Measurements from ENCODE around the gene SLC35A4. TPM values are rescaled to one million over a fixed set of nuclear protein-coding genes. Genes with fewer than 3 reads are reported as not detected.

SLC35A4 gene
- total RNA-seq (10 to 100 TPM; 49.0 to 59.4 TPM), polyA plus RNA-seq (100 to 1,000 TPM; 105 to 115 TPM)

GRCh38 chr5:140564196-140565023 is at the start of gene SLC35A4, which contains the start of gene APBB3:
Gene SLC35A4 (plus strand): TSS chr5:140564828. CDS start chr5:140567170, 2,342 bp downstream.
Gene APBB3 (minus strand): TSS chr5:140564598. CDS start chr5:140564245, 353 bp downstream.
- Mint-ChIP-seq H3K4me3 (peak within 1 kb of the TSS; percentile 91 to 99 (median 95)), H3K4me1 (peaks cover 34 to 66% (median 53%) of the 10 kb centered on the region in 4 donors), H3K27me3 (no peaks in the 10 kb centered on the region), H3K9me3 (no peaks in the 10 kb centered on the region), H3K27ac (peak within 1 kb of the TSS; percentile 91 to 100 (median 98)), H3K36me3 (peaks cover 24 to 46% of the 10 kb centered on the region in 2 donors)
- Histone ChIP-seq H3K36me3 (ENCODE audit: insufficient read depth, low read length) (peaks cover 15% of the 10 kb centered on the region), H3K27me3 (ENCODE audit: insufficient read depth, low read length) (no peaks in the 10 kb centered on the region), H3K4me3 (ENCODE audit: low read length in 2 of 2) (peak within 1 kb of the TSS; percentile 85), H3K27ac (ENCODE audit: low read depth, low read length) (peak within 1 kb of the TSS; percentile 91), H3K4me1 (ENCODE audit: insufficient read depth, low read length) (peaks cover 42% of the 10 kb centered on the region), H3K9me3 (ENCODE audit: control insufficient read depth in 1 of 2, low read length in 2 of 2) (no peaks in the 10 kb centered on the region)
- intact Hi-C loops (cut with micrococcal nuclease): loop anchor here (1.0 to 10.0 kb wide), 10 partner anchors 17 to 1070 kb away; partner anchors contain the start of genes ANKHD1, CYSTM1, EIF4EBP3 and HARS1
- CTCF ChIA-PET (ENCODE audit: partially characterized antibody): interaction anchor here (1.1 to 2.4 kb wide), 2 partner anchors 17 to 74 kb away, joined by 3 to 13 read pairs; partner anchors contain the start of gene EIF4EBP3
- POLR2A ChIA-PET (ENCODE audit: partially characterized antibody): interaction anchor here (0.6 to 5.4 kb wide), 13 partner anchors 9 to 163 kb away, joined by 3 to 54 read pairs (median 4); partner anchors contain the start of genes ANKHD1, CD14, EIF4EBP3 and HARS1
- DNase-seq: peak; percentile 97 to 100 (median 99)

GRCh38 chr5:140524003-140524402 is 40.6 kb upstream of the SLC35A4 start:
- Histone ChIP-seq H3K4me1 (ENCODE audit: insufficient read depth, low read length) (no peaks in the 10 kb centered on the region), H3K9me3 (ENCODE audit: control insufficient read depth in 1 of 2, low read length in 2 of 2) (no peaks in the 10 kb centered on the region), H3K27me3 (ENCODE audit: insufficient read depth, low read length) (no peaks in the 10 kb centered on the region), H3K27ac (ENCODE audit: low read depth, low read length) (no peak overlapping the region), H3K36me3 (ENCODE audit: insufficient read depth, low read length) (peaks cover 42% of the 10 kb centered on the region), H3K4me3 (ENCODE audit: low read length in 2 of 2) (no peak overlapping the region)
- H3K36me3 Mint-ChIP-seq: peaks cover 33 to 50% of the 10 kb centered on the region in 2 donors
- POLR2A ChIA-PET (ENCODE audit: partially characterized antibody): interaction anchor here (0.7 kb wide), 1 partner anchor 170 kb away, joined by 3 read pairs; no protein-coding TSS in a partner anchor
- DNase-seq: no peak
- H3K27me3 Mint-ChIP-seq: no peaks in the 10 kb centered on the region
- CTCF ChIA-PET (ENCODE audit: partially characterized antibody): no interaction called here
- H3K27ac Mint-ChIP-seq: peak overlapping the region in 3 of 7 donors; percentile 35 to 51 (median 37)
- H3K4me1 Mint-ChIP-seq: peaks cover 0 to 2% (median 0%) of the 10 kb centered on the region in 4 donors
- H3K4me3 Mint-ChIP-seq: no peak overlapping the region
- peaks cover 0 to 3% (median 0%) of the 10 kb centered on the region in 8 donors for H3K9me3 Mint-ChIP-seq
- intact Hi-C loops (cut with micrococcal nuclease): no loop called here

- intact Hi-C loops (cut with micrococcal nuclease): no loop called here
- Mint-ChIP-seq H3K27me3 (no peaks in the 10 kb centered on the region), H3K4me3 (no peak overlapping the region), H3K36me3 (peaks cover 50 to 72% of the 10 kb centered on the region in 2 donors), H3K27ac (peak overlapping the region in 3 of 7 donors; percentile 8 to 72 (median 52)), H3K4me1 (peaks cover 0 to 2% (median 0%) of the 10 kb centered on the region in 4 donors), H3K9me3 (no peaks in the 10 kb centered on the region)
- CTCF ChIA-PET (ENCODE audit: partially characterized antibody): no interaction called here
- DNase-seq: no peak
- H3K4me3 ChIP-seq (ENCODE audit: low read length in 2 of 2): no peak overlapping the region
- H3K27ac ChIP-seq (ENCODE audit: low read depth, low read length): no peak overlapping the region
- no peaks in the 10 kb centered on the region for H3K4me1 ChIP-seq (ENCODE audit: insufficient read depth, low read length)
- no peaks in the 10 kb centered on the region for H3K27me3 ChIP-seq (ENCODE audit: insufficient read depth, low read length)
- POLR2A ChIA-PET (ENCODE audit: partially characterized antibody): no interaction called here
- H3K9me3 ChIP-seq (ENCODE audit: control insufficient read depth in 1 of 2, low read length in 2 of 2): no peaks in the 10 kb centered on the region
- peaks cover 45% of the 10 kb centered on the region for H3K36me3 ChIP-seq (ENCODE audit: insufficient read depth, low read length)
These were observed 24.4 kb upstream of the SLC35A4 start for GRCh38 chr5:140540227-140540626.

GRCh38 chr5:140542972-140543371 is 21.7 kb upstream of the SLC35A4 start:
- Histone ChIP-seq H3K9me3 (ENCODE audit: control insufficient read depth in 1 of 2, low read length in 2 of 2) (no peaks in the 10 kb centered on the region), H3K27me3 (ENCODE audit: insufficient read depth, low read length) (no peaks in the 10 kb centered on the region), H3K4me1 (ENCODE audit: insufficient read depth, low read length) (peaks cover 11% of the 10 kb centered on the region), H3K36me3 (ENCODE audit: insufficient read depth, low read length) (peaks cover 36% of the 10 kb centered on the region), H3K4me3 (ENCODE audit: low read length in 2 of 2) (no peak overlapping the region), H3K27ac (ENCODE audit: low read depth, low read length) (no peak overlapping the region)
- DNase-seq: no peak
- ChIA-PET CTCF (ENCODE audit: partially characterized antibody) (no interaction called here), POLR2A (ENCODE audit: partially characterized antibody) (no interaction called here)
- H3K36me3 Mint-ChIP-seq: peaks cover 38 to 58% of the 10 kb centered on the region in 2 donors
- intact Hi-C loops (cut with micrococcal nuclease): no loop called here
- no peak overlapping the region for H3K27ac Mint-ChIP-seq
- no peak overlapping the region for H3K4me3 Mint-ChIP-seq
- peaks cover 0 to 3% (median 0%) of the 10 kb centered on the region in 8 donors for H3K9me3 Mint-ChIP-seq
- no peaks in the 10 kb centered on the region for H3K27me3 Mint-ChIP-seq
- H3K4me1 Mint-ChIP-seq: peaks cover 4 to 19% (median 7%) of the 10 kb centered on the region in 4 donors

- Histone ChIP-seq H3K27me3 (ENCODE audit: insufficient read depth, low read length) (no peaks in the 10 kb centered on the region), H3K27ac (ENCODE audit: low read depth, low read length) (no peak overlapping the region), H3K9me3 (ENCODE audit: control insufficient read depth in 1 of 2, low read length in 2 of 2) (no peaks in the 10 kb centered on the region), H3K36me3 (ENCODE audit: insufficient read depth, low read length) (peaks cover 28% of the 10 kb centered on the region), H3K4me1 (ENCODE audit: insufficient read depth, low read length) (peaks cover 30% of the 10 kb centered on the region), H3K4me3 (ENCODE audit: low read length in 2 of 2) (no peak overlapping the region)
- peak overlapping the region in 4 of 7 donors; percentile 39 to 87 (median 69) for H3K27ac Mint-ChIP-seq
- no peak for DNase-seq
- peaks cover 15 to 39% (median 25%) of the 10 kb centered on the region in 4 donors for H3K4me1 Mint-ChIP-seq
- no peak overlapping the region for H3K4me3 Mint-ChIP-seq
- ChIA-PET CTCF (ENCODE audit: partially characterized antibody) (no interaction called here), POLR2A (ENCODE audit: partially characterized antibody) (interaction anchor here (0.6 to 5.3 kb wide), 3 partner anchors 14 to 94 kb away, joined by 3 to 54 read pairs (median 3); partner anchors contain the start of genes APBB3, SLC35A4 and TMCO6)
- peaks cover 33 to 53% of the 10 kb centered on the region in 2 donors for H3K36me3 Mint-ChIP-seq
- H3K27me3 Mint-ChIP-seq: no peaks in the 10 kb centered on the region
- intact Hi-C loops (cut with micrococcal nuclease): no loop called here
- peaks cover 0 to 3% (median 0%) of the 10 kb centered on the region in 8 donors for H3K9me3 Mint-ChIP-seq
These were observed 19.6 kb upstream of the SLC35A4 start for GRCh38 chr5:140544986-140545385.

- peak overlapping the region in 1 of 8 donors; percentile 20 for H3K4me3 Mint-ChIP-seq
These were observed 19.0 kb upstream of the SLC35A4 start for GRCh38 chr5:140545606-140546005.

More at GRCh38 chr5:140545606-140546005, 19.0 kb upstream of the SLC35A4 start:
- no peak for DNase-seq
- Histone ChIP-seq H3K4me3 (ENCODE audit: low read length in 2 of 2) (no peak overlapping the region), H3K27ac (ENCODE audit: low read depth, low read length) (no peak overlapping the region), H3K27me3 (ENCODE audit: insufficient read depth, low read length) (no peaks in the 10 kb centered on the region), H3K9me3 (ENCODE audit: control insufficient read depth in 1 of 2, low read length in 2 of 2) (no peaks in the 10 kb centered on the region), H3K4me1 (ENCODE audit: insufficient read depth, low read length) (peaks cover 30% of the 10 kb centered on the region), H3K36me3 (ENCODE audit: insufficient read depth, low read length) (peaks cover 29% of the 10 kb centered on the region)
- Mint-ChIP-seq H3K4me1 (peaks cover 17 to 42% (median 26%) of the 10 kb centered on the region in 4 donors), H3K36me3 (peaks cover 32 to 53% of the 10 kb centered on the region in 2 donors), H3K9me3 (peaks cover 0 to 3% (median 0%) of the 10 kb centered on the region in 8 donors), H3K27me3 (no peaks in the 10 kb centered on the region), H3K27ac (peak overlapping the region in 6 of 7 donors; percentile 81 to 97 (median 96))
- intact Hi-C loops (cut with micrococcal nuclease): no loop called here
- CTCF ChIA-PET (ENCODE audit: partially characterized antibody): interaction anchor here (0.8 to 3.7 kb wide), 2 partner anchors 89 to 1021 kb away, joined by 4 to 49 read pairs; partner anchors contain the start of gene CD14
- POLR2A ChIA-PET (ENCODE audit: partially characterized antibody): interaction anchor here (0.7 to 5.3 kb wide), 8 partner anchors 13 to 144 kb away, joined by 3 to 79 read pairs (median 26); partner anchors contain the start of genes ANKHD1, APBB3, CD14 and IK
